Lower leg skin (tissue), 3 donors: ENCODE measurements around the gene TMEM256.

ENCODE experiments used
- CTCF ChIP-seq, 3 donors: fragments of 450-650 bp; IDR thresholded peaks; one replicate each; pipeline ENCODE4 v1.5.1; 2016; ENCODE audit warnings: antibody characterized with exemption in 3 of 3, mild to moderate bottlenecking in 3 of 3, moderate library complexity in 2 of 3
- POLR2A ChIP-seq, 2 donors: fragments of 450-650 bp; IDR thresholded peaks; one replicate each; pipeline ENCODE4 v1.6.1; 2016 to 2017; ENCODE audit warnings: antibody characterized with exemption in 2 of 2, mild to moderate bottlenecking in 1 of 2, moderate library complexity in 1 of 2

- TF ChIP-seq CTCF (IDR thresholded peaks at IDR 0.05): no peak
- TF ChIP-seq POLR2A (IDR thresholded peaks at IDR 0.05): no peak
These were observed 48.3 kb downstream of the TMEM256 start for GRCh38 chr17:7355573-7355972.
